Endothelial cell of umbilical vein (primary cell): ENCODE data around the gene GABRR2. TPM values are rescaled to one million over a fixed set of nuclear protein-coding genes. Genes with fewer than 3 reads are reported as not detected.

Source experiments
- BruUV-seq: library from RNA; stranded (reverse); fragments of 400-500 nt; replicated peaks from 2 replicates; lab custom pipeline; 2021; lab: Mats Ljungman, UMichigan
- CTCF ChIA-PET: fragments of 300-600, 350-600 bp; sonication (Branson Sonifier 250); formaldehyde crosslinking; loops from one replicate; lab custom pipeline; 2021; ENCODE audit warnings: antibody characterized with exemption, inconsistent platforms; lab: Charles Lee
- POLR2A ChIA-PET: fragments of 300-600, 350-600 bp; sonication (Branson Sonifier 250); formaldehyde crosslinking; loops from one replicate; lab custom pipeline; 2021; ENCODE audit warnings: antibody characterized with exemption, inconsistent platforms; lab: Charles Lee
- DNase-seq: peaks from one replicate; pipeline ENCODE4 v3.0.0-alpha.2; 2011; ENCODE audit warnings: low read depth, low spot score
- FAIRE-seq: peaks from 2 replicates; lab custom pipeline; 2011; peaks lifted over from hg19 to GRCh38; lab: Jason Lieb, UNC
- H2AFZ ChIP-seq: 2 replicates; pipeline ENCODE4 v1.6.0; 2012; ENCODE audit warnings: low read depth, low read length, control low read depth, inconsistent platforms
- H3K27ac ChIP-seq: 2 replicates; pipeline ENCODE4 v1.5.1; 2011; ENCODE audit warnings: low read depth, mild to moderate bottlenecking, control low read depth, low read length, moderate library complexity; ENCODE audit not compliant: insufficient read depth
- H3K27me3 ChIP-seq, 2 experiments: 2 replicates each; pipeline versions ENCODE4 v1.6.0 to v1.6.1; 2011; ENCODE audit warnings: low read length in 2 of 2, mixed read lengths in 1 of 2; ENCODE audit not compliant: control insufficient read depth in 2 of 2, insufficient read depth in 2 of 2
- H3K36me3 ChIP-seq, 2 experiments: 2 replicates in 1 of 2; 3 replicates in 1 of 2; pipeline ENCODE4 v1.5.1; 2011; ENCODE audit warnings: low read length in 2 of 2, mild to moderate bottlenecking in 1 of 2, moderate library complexity in 1 of 2; ENCODE audit not compliant: control insufficient read depth in 2 of 2, insufficient read depth in 2 of 2; ENCODE audit errors: extremely low read depth in 1 of 2
- H3K4me1 ChIP-seq: 3 replicates; pipeline ENCODE4 v1.5.1; 2011; ENCODE audit warnings: mild to moderate bottlenecking, low read length; ENCODE audit not compliant: control insufficient read depth, insufficient read depth; ENCODE audit errors: extremely low read depth
- H3K4me2 ChIP-seq: 2 replicates; pipeline ENCODE4 v1.6.1; 2011; ENCODE audit warnings: low read length, control low read depth, mixed read lengths; ENCODE audit not compliant: insufficient read depth
- H3K4me3 ChIP-seq, 3 experiments: fragments of 200-600 bp in 1 of 3; sonication (generic), shearing (Covaris generic) in 1 of 3; replicated peaks in 1 of 3; 2 replicates each; pipeline ENCODE4 v1.5.1; 2011 to 2016; ENCODE audit warnings: control low read depth in 3 of 3, low read length in 3 of 3, mild to moderate bottlenecking in 2 of 3, inconsistent platforms in 1 of 3, low read depth in 1 of 3, moderate library complexity in 1 of 3; ENCODE audit not compliant: insufficient read depth in 1 of 3
- H3K79me2 ChIP-seq: 2 replicates; pipeline ENCODE4 v1.6.0; 2012; ENCODE audit warnings: low read length, inconsistent platforms; ENCODE audit not compliant: control insufficient read depth, insufficient read depth
- H3K9ac ChIP-seq: replicated peaks from 2 replicates; pipeline ENCODE3; 2011; ENCODE audit warnings: low read length, control low read depth; ENCODE audit not compliant: insufficient read depth; ENCODE audit errors: extremely low read depth
- H3K9me1 ChIP-seq: replicated peaks from 3 replicates; pipeline ENCODE4 v1.6.0; 2011; ENCODE audit warnings: mild to moderate bottlenecking, low read length; ENCODE audit not compliant: control insufficient read depth, insufficient read depth; ENCODE audit errors: extremely low read depth
- H3K9me3 ChIP-seq: replicated peaks from 2 replicates; pipeline ENCODE4 v1.5.1; 2012; ENCODE audit warnings: low read length, inconsistent platforms; ENCODE audit not compliant: control insufficient read depth, insufficient read depth
- H4K20me1 ChIP-seq: replicated peaks from 2 replicates; pipeline ENCODE3; 2011; ENCODE audit warnings: mild to moderate bottlenecking, low read length; ENCODE audit not compliant: control insufficient read depth, insufficient read depth; ENCODE audit errors: extremely low read depth
- CTCF ChIP-seq, 2 donors: IDR thresholded peaks; 1 replicate in 1 of 2; 2 replicates in 1 of 2; pipeline ENCODE4 v1.5.1; 2011; ENCODE audit warnings: low read length in 2 of 2, mild to moderate bottlenecking in 2 of 2, moderate library complexity in 2 of 2, control low read depth in 1 of 2, inconsistent platforms in 1 of 2, low read depth in 1 of 2; ENCODE audit not compliant: insufficient read depth in 1 of 2; ENCODE audit errors: extremely low read depth in 1 of 2
- EZH2 ChIP-seq: IDR thresholded peaks from 2 replicates; pipeline ENCODE4 v1.6.1; 2012; ENCODE audit warnings: borderline replicate concordance, low read depth, mild to moderate bottlenecking, moderate library complexity, low read length, inconsistent platforms; ENCODE audit not compliant: severe bottlenecking
- FOS ChIP-seq: IDR thresholded peaks from 2 replicates; pipeline ENCODE4 v1.6.1; 2011; ENCODE audit warnings: mild to moderate bottlenecking, low read length, moderate library complexity, borderline replicate concordance; ENCODE audit not compliant: insufficient read depth
- GATA2 ChIP-seq: IDR thresholded peaks from 2 replicates; pipeline ENCODE4 v1.7.0; 2011; ENCODE audit warnings: low read depth, mild to moderate bottlenecking, moderate library complexity, mixed read lengths, low read length; ENCODE audit not compliant: insufficient read length, insufficient read depth
- JUN ChIP-seq: IDR thresholded peaks from 2 replicates; pipeline ENCODE4 v1.6.1; 2011; ENCODE audit warnings: borderline replicate concordance, low read depth; ENCODE audit not compliant: insufficient read length, insufficient read depth
- MAX ChIP-seq: IDR thresholded peaks from 2 replicates; pipeline ENCODE4 v1.6.1; 2011; ENCODE audit not compliant: insufficient read depth, insufficient read length
- MYC ChIP-seq: IDR thresholded peaks from one replicate; pipeline ENCODE4 v1.6.1; 2011; ENCODE audit warnings: mild to moderate bottlenecking, low read depth, low read length
- POLR2A ChIP-seq: IDR thresholded peaks from 2 replicates; pipeline ENCODE4 v1.6.1; 2012; ENCODE audit warnings: low read depth, mild to moderate bottlenecking, control low read depth, low read length
- POLR2AphosphoS5 ChIP-seq: IDR thresholded peaks from 2 replicates; pipeline ENCODE4 v1.6.1; 2012; ENCODE audit warnings: low read depth, mild to moderate bottlenecking, control low read depth, low read length, moderate library complexity; ENCODE audit not compliant: insufficient read depth
- dilution Hi-C: fragments of 300-500 bp; cut with MboI; formaldehyde crosslinking; loops from one replicate; pipeline ENCODE4 v1.15.0; 2019; ENCODE audit warnings: low sequenced_read_pairs; ENCODE audit not compliant: extremely low pct_ligation_motif_present
- intact Hi-C: fragments of 100-400 bp; cut with micrococcal nuclease; formaldehyde crosslinking; loops from one replicate; pipeline ENCODE4 v1.10.0; 2022
- polyA plus RNA-seq, 4 experiments: library from polyadenylated mRNA; depleted of rRNA in 3 of 4; stranded (reverse) in 3 of 4; unstranded in 1 of 4; fragments of >200 nt; gene quantifications; 2 replicates each; pipeline versions ENCODE4 v1.2.1 to v1.2.3, GENCODE V29; 2011 to 2012; ENCODE audit warnings: missing spikeins in 1 of 4
- total RNA-seq: library from RNA; stranded (reverse); gene quantifications from 2 replicates; pipeline ENCODE4 v1.2.3, GENCODE V29; 2021

The GABRR2 gene
- total and polyA plus RNA-seq, 2 donors (not counting 3 experiments of a cell fraction or from before 2014, with no cell fraction given) = 1.4 to 3.6 TPM

DNA sequence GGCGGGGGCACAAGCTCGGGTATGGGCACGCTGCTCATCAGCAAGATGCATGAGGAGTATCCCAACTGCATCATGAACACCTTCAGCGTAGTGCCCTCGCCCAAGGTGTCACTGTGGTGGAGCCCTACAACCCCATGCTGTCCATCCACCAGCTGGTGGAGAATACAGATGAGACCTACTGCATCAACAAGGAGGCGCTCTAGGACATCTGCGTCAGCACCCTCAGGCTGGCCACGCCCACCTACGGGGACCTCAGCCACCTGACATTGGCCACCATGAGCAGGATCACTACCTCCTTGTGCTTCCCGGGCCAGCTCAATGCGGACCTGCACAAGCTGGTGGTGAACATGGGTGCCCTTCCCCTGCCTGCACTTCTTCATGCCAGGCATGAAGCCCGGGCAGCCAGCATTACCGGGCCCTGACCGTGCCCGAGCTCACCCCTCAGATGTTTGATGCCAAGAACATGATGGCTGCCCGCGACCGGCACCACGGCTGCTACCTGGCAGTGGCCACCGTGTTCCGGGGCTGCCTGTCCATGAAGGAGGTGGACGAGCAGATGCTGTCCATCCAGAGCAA is 12.8 kb downstream of the GABRR2 start:
- no peak overlapping the region for H3K4me2 ChIP-seq
- H3K9me3 ChIP-seq = no peaks in the 10 kb centered on the region
- H3K9me1 ChIP-seq = no peaks in the 10 kb centered on the region
- no peaks in the 10 kb centered on the region for H4K20me1 ChIP-seq
- H3K4me1 ChIP-seq = peaks cover 25% of the 10 kb centered on the region
- intact Hi-C loops = no loop called here
- ChIA-PET POLR2A (no interaction called here), CTCF (interaction anchor here (0.6 to 3.5 kb wide), 3 partner anchors 9 to 70 kb away, joined by 5 to 18 read pairs (median 5); no protein-coding TSS in a partner anchor)
- H3K27me3 ChIP-seq = no peaks in the 10 kb centered on the region
- no TSS peak for BruUV-seq
- FAIRE-seq (no peak), DNase-seq (no peak)
- no peak overlapping the region for H3K27ac ChIP-seq
- no peaks in the 10 kb centered on the region for H3K36me3 ChIP-seq
- no peak overlapping the region for H2AFZ ChIP-seq
- H3K79me2 ChIP-seq = no peaks in the 10 kb centered on the region
- H3K9ac ChIP-seq = no peak overlapping the region
- no peak overlapping the region for H3K4me3 ChIP-seq
- TF ChIP-seq CTCF (IDR thresholded peaks at IDR 0.05; ENCODE audit: extremely low read depth in 1 of 2, insufficient read depth in 1 of 2, low read depth in 1 of 2, low read length in 2 of 2) = no peak
- TF ChIP-seq EZH2 = no peak
- TF ChIP-seq MAX = no peak
- TF ChIP-seq FOS = no peak
- TF ChIP-seq POLR2AphosphoS5 = no peak
- TF ChIP-seq POLR2A = no peak
- TF ChIP-seq JUN = no peak
- no peak for TF ChIP-seq MYC
- TF ChIP-seq GATA2 = no peak
- dilution Hi-C loops = no loop called here
